ENCODE results near the gene SPRR1B.
"Not testable (repeated sequence)": the region's sequence is repeated elsewhere in the genome, so short reads cannot be mapped to it uniquely, and the experiment has no call there.

The SPRR1B gene, protein sequence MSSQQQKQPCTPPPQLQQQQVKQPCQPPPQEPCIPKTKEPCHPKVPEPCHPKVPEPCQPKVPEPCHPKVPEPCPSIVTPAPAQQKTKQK

DNA sequence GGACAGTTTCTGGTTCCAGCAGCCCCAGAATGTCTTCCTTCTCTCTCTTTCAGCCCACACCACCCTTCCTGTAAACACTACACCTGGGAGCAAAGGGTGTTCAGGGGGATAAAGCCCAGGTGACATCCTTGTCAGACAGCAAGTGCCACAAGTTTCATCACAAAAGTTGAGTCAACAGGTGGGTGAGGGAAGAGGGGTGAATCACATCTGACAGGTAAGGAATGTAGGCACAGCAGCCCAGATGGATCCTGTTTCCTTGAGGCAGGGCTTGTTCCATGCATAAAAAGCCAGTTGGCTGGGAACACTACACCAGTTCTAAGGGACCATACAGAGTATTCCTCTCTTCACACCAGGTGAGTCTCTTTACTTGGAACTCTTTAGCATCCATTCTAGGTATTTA is at the start of gene SPRR1B:
Gene SPRR1B, plus strand, starts transcription at position 309 of the 400 bp plus-strand sequence. CDS start 1,143 bp downstream, outside the sequence.
- DNase-seq: no peak

DNA sequence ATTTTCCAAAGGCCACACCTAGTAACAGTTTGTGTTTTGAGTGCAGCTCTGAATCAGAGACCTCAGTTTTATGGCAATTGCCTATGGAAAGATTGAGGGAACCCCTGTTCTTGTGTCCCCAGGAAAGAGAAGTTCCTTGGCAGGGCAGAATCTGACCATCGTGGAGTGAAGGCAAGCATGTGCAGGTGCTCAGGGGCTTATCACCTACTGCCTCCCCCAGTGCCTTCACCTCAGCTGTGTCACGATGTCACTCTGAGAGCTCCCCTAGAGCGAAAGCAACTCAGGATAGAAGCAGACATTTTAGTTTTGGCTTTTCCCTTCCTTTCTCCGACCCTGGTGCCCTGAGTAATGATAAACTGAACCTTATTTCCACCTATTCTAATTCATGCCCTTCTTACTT is 48.9 kb upstream of the SPRR1B start:
- no peak for DNase-seq

DNA sequence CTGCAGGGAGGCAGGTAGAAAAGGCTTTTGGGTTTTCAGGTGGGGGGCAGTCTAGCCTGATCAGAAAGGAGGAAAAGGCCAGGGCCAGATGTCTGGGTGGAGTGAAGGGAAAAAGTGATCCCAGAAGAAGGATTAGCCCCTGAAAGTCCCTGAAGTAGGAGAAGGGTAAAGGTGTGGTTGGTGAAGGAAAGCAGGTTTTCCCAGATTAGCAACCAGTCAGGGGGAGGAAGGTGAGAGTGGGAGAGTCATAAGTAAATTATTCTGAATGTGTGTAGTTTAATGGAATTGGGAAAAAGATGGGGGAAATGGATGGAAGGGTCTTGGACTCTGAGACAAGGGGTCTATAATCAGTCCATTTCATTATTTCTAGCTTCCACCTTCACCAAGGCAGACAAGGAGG is 47.8 kb upstream of the SPRR1B start:
- no peak for DNase-seq

DNA sequence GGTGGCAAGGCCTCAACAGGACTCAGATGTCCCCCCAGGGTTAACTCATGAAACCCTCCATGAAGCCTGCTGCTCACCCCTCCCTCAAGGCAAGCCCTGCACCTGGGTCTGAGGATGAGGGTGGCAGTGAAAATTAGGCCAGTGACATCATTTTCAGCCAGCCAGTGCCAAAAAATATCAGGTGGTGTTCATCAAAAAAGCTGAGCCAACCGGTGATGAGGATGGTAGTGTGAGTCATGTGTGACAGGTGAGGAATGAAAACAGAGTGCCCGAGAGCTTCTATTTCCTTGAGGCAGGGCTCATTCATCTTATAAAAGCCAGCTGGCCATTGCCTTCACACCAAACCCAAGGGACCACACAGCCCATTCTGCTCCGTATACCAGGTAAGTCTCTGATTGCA is 47.3 kb upstream of the SPRR1B start, which contains the start of gene SPRR1A:
Gene SPRR1A, plus strand, starts transcription at position 339 of the 400 bp plus-strand sequence. CDS start 1,150 bp downstream, outside the sequence.
- DNase-seq: no peak

DNA sequence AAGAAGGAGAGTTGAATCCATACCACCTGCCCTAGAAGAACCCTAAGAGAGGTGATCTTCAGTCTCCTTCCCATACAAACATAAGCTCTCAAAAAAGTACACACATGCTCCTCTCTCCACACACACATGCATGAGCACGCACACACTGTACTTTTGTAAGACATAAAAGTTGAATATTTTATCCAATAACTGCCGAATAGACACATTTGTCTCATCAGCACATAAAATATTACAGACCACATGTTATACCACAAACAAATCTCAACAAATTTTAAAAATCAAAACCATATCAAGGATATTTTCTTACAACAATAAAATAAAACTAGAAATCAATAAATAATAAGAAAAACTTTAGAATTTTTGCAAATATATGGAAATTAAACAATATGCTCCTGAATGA is 44.4 kb upstream of the SPRR1B start:
- no peak for DNase-seq

DNA sequence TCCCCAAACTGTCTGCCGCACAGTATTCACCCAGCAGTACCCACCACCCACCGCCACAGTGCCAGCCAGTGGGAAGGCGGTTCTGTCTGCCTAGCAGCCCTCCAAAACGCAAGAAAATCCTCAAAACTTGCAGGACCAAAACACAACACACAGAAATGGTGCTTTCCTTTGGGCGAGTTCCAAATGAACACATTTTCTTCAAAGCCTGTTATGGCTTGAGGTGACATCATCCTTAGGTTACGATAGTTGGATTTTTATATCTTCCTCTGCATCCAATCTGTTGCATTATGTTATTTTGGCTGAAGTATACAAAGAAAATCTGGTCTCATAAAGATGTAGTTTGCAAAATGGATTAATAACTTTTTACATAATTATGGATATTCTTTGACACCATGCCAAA is 37.8 kb upstream of the SPRR1B start:
- no peak for DNase-seq

DNA sequence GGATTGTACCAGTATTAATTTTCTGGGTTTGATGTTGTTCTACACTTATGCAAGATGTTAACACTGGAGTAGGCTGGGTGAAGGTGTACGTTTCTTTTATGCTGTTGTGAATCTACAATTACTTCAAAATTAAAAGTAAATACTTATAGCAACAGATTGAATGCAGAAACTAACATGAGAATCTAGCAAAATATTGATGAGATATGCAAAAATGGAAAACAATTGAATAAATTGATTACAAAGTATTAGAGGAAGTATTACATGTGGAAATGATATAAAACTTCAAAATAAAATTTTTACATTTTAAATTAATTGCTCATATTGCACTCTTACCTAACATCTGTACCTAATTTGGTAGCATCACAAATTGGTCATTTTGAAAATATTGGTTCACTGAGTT is 35.2 kb upstream of the SPRR1B start:
- no peak for DNase-seq

DNA sequence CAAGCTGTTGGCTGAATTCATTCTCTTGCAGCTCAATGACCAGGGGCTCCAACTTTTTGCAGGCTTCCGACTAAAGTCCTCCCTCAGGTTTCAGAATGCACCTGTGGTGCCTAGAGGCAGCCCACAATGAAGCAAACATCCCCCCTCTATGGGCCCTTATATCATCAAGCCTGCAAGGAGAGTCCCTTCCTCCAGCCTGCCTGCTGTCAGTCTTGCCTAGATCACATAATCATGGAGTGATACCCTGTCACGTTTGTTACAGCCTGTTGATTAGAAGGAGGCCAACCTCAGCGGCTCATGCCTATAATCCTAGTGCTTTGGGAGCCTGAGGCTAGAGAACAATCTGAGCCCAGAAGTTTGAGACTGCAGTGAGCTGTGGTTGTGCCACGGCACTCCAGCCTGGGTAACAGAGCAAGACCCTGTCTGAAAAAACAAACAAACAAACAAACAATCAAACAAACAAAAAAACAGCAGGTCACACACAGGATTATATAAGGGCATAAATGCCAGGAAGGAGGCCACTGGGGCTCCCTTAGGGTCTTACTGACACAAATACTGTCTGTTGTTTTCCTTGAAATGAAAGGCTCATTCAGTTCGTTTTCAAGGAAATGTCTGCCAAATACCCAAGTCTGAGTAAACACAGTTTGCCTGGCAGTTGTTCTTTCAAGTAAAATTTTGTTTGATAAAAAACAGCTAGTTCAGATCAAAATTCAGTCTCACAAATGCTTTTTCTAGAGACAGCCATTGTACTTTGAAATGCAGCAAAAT is 34.2 kb upstream of the SPRR1B start:
- no peak for DNase-seq

DNA sequence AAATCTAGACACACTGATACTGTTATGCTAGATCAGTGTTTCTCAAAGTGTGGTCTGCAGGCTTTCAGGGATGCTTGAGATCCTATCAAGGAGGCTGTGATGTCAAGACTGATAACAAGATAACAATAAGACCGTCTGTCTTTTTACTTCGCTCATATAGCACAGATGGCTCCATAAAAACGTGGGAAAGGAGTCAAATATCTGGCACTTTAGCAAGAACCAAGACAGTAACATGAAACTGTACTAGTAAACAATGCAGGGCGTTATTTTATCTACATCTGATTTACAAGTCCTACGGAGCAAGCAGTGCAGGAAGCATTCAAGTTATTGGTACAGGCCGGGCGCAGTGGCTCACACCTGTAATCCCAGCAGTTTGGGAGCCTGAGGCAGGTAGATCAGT is 33.1 kb upstream of the SPRR1B start:
- DNase-seq: no peak

DNA sequence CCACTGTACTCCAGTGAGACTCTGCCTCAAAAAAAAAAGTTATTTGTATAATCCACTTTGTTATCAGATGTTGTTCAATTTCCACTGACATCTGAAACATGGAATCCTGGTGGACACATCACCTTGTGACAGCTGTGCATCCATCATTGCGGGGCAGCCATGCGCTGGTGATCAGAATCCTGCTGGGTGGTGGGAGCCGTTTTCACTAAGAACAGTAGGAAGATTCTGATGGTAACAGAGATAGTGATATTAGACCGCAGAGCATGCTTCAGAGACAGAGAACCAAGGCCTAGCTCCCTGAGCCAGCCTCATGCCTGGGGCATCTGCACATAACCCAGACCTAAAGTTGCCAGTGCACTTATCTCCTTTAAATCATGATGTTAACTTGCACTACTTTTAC is 32.5 kb upstream of the SPRR1B start:
- no peak for DNase-seq

DNA sequence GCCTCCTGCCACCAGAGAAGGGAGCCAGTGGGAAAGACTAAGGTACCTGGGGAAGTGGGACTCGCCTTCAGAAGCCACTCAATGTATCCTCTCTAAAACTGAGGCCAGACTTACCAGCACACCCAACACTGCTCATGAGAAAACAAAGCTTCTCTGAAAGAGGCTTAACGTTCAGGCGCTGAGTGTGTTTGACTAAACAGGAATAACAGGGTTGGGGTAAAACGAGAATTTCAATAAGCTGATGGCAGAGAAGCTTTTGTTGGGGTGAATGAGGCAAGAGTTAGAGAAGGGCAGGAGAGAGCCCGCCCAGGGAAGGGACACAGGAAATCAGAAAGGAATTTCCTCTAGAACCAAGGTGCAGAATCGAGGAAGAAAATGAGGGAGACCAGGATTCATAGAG is 31.2 kb upstream of the SPRR1B start:
- DNase-seq: no peak

DNA sequence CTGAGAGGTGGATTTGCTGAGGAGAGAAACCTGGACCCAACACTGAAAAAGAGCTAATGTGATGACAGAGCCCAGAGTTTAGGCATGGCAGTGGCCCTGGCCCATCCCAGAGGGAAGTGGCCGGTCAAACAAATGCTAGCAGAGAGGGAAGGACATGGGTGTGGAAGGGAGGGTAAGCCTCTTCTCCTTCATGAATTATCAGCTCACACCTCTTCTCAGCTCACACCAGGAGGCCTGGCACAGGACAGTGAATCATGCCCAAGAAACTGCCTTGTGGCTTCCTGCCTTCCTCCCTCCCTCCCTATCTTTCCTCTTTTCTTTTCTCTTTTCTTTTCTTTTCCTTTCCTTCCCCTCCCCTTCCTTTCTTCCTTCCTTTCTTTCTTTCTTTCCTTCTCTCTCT is 30.7 kb upstream of the SPRR1B start:
- DNase-seq: no peak

DNA sequence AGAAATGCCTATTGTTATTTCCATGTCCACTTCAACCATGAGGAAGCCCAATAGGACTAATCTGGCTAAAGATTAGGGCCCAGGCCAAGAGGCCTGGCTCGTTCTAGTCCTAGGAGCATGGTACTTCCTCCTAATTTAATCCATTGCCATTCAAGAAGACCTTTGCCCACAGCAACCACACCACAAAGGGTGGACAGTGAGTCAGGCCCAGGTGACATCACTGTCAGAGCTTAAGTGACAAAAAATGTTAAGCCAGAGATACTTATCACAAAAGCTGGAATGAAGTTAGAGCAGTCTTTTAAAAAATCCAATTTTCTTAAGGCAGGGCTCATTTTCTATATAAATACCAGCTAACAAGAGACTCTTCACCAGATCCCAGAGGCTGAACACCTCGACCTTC is 29.6 kb upstream of the SPRR1B start, which contains the start of gene SPRR3:
Gene SPRR3, plus strand, starts transcription at position 368 of the 400 bp plus-strand sequence. CDS start 1,272 bp downstream, outside the sequence.
- DNase-seq: no peak

DNA sequence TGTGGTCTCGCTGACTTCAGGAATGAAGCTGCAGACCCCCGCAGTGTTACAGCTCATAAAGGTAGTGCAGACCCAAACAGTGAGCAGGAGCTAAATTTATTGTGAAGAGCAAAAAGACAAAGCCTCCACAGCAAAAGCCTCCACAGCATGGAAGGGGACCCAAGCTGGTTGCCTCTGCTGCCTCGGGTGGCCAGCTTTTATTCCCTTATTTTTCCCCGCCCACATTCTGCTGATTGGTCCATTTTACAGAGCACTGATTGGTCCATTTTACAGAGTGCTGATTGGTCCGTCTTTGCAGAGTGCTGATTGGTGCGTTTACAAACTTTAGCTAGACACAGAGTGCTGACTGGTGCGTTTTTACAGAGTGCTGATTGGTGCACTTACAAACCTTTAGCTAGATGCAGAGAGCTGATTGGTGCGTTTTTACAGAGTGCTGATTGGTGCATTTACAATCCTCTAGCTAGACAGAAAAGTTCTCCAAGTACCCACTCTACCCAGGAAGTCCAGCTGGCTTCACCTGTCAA is 19.7 kb upstream of the SPRR1B start:
- DNase-seq: not testable (repeated sequence)

DNA sequence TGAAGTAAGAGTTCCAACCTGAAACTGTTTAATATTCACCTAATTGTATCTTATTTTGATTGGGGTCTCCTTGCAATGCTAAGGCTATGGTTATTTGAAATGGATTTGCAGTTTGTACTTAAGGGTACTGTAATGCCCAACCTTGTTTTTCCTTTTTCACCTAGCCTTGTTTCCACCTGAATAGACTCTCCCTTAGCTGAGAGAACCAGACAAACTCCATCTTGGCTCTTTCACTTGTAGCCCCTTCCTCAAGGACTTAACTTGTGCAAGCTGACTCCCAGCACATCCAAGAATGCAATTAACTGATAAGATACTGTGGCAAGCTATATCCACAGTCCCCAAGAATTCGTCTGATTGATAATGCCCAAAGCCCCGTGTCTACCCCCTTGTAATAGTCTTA is 9.2 kb upstream of the SPRR1B start:
- DNase-seq: not testable (repeated sequence)

DNA sequence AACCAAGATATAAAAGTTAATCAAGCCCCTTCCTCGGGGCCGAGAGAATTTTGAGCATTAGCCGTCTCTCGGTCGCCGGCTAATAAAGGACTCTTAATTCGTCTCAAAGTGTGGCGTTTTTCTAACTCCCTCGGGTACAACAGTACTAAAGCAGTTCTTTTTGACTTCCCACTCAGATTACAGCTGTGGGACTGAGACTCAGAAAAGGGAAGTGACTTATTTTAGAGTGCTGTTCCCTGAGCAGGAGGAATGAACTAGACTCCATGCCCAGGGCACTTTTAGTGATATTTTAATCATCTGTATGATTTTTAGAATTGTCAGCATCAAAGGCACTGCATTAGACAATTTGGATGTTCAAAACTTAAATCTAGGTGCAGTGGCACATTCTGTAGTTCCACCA is 8.7 kb upstream of the SPRR1B start:
- not testable (repeated sequence) for DNase-seq

DNA sequence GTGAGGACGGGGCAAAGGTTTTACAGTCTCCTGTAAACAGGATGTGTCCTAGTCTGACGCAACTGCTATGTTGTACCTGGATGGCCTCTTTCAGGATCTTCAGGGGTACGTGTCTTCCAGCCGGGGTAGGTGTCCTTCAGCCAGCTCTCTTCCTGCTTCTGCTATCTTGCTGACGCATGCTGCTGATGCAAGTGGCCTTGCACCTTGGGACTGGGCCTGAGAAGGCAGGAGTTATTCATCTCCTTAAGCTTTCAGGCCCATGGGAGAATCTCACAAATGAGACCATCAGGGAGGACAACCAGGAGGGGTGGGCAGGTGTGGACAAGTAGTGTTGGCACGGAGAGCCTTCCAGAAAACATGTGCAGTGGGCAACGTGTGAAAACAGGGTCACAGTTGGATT is 7.9 kb upstream of the SPRR1B start:
- DNase-seq: no peak

DNA sequence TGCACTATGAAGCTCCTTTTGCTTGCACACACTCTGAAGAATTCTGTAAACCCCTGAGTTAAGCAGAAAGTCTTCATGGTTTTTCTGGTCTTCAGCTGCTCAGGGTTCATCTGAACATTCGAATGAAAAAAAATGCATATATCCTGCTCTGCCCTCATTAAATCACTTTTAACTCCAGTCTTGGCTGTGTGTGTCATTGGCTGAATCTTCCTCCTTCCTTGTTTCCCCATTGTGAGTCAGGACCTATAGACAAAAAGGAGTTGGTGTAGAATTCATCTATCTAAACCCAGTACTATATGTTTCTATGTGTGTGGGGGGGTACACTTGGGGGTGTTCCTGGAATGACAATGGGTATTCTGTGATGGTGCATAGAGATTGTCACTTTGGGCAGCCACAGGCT is 6.6 kb upstream of the SPRR1B start:
- DNase-seq: no peak

DNA sequence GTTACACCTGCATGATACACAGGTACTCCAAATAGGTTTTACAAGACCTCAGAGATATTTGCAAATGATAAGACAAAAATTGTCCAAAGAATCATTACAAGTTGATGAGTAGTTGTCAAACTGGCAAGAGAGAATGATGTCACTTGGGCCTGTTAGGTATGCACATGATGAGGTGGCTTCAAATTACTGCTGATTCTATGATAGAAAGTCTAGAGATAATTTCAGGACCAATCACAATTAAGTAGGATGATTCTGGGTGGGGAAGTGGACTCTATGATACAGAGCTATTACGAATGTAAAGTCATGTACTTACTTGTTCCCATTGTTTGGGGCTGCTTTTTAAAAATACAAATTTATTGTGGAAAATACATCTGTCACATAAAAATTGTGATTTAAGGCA is 5.2 kb upstream of the SPRR1B start:
- no peak for DNase-seq

DNA sequence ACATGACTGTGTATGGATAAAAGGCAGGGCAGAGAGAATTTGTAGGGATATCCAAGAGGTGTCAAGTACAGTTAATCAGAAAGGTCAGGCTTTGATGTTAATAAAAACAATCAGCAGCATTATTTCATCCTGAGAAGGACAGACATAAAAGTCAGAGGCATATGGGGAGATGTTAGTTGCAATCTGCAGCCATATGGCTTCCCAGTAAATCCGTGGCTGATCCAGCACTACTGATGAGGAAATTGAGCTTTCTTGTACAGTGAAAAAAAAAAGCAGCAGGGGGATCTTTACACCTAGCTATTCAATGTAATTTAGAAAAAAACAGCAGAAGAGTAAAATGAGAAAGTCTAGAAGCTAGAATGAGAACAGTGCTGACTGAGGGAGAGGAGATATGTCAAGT is 2.2 kb upstream of the SPRR1B start:
- DNase-seq: no peak

DNA sequence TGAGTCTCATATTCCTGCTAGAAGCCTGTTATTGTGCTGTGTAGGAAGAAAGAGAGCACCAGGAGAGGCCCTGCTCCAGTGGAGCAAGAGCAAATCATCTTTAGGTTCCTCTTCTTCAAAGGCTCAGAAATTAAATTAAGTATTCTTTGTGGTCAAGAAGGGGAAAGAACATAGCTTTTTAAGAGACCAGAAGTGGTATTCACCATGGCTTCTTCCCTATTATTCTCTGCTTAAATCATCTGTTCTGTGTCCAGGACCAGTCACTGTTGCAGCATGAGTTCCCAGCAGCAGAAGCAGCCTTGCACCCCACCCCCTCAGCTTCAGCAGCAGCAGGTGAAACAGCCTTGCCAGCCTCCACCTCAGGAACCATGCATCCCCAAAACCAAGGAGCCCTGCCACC is 1.1 kb downstream of the SPRR1B start:
- no peak for DNase-seq

DNA sequence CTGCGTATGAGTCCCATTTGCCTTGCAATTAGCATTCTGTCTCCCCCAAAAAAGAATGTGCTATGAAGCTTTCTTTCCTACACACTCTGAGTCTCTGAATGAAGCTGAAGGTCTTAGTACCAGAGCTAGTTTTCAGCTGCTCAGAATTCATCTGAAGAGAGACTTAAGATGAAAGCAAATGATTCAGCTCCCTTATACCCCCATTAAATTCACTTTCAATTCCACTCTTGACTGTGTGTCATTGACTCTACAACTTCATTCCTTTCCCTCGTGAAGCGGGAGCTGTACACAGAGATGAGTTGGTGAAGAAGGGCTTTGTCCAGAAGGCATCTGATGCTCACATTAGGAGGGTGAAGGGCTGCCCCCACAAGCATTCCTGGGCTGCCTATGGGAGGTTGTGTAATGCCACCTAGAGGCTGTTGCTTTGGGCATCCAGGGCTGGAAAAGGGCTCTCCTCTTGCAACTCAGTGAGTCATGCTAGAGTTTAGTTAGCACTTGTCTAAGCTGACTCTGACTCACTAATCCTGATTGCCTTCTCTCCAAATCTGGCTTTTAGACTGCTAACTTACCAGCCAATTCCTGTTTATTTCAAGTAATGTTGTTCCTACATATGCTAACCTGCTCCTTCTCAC is 1.8 kb downstream of the SPRR1B start:
- DNase-seq: no peak

DNA sequence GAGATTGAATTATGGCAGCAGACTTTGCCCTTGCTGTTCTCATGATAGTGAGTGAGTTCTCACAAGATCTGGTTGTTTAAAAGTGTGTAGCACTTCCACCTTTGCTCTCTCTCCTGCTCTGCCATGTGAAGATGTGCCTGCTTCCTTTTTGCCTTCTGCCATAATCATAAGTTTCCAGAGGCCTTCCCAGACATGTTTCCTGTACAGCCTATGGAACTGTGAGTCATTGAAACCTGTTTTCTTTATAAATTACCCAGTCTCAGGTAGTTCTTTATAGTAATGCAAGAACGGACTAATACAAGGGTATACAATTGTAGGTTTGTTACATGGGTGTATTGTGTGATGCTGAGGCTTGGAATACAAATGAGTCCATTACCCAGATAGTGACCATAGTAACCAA is 4.2 kb downstream of the SPRR1B start:
- no peak for DNase-seq

Measured in NCI-H1092 (cell line).